GM18498 (cell line): ENCODE results near the gene ZSCAN23.
"Not testable (repeated sequence)": the region's sequence is repeated elsewhere in the genome, so short reads cannot be mapped to it uniquely, and the experiment has no call there.

Experiments used
- ATAC-seq: cut with Tn5 transposase; IDR thresholded peaks from one replicate; pipeline ENCODE4 v1.9.1; 2021; ENCODE audit warnings: mild to moderate bottlenecking, moderate library complexity; ENCODE audit not compliant: unreplicated experiment

Gene ZSCAN23

DNA sequence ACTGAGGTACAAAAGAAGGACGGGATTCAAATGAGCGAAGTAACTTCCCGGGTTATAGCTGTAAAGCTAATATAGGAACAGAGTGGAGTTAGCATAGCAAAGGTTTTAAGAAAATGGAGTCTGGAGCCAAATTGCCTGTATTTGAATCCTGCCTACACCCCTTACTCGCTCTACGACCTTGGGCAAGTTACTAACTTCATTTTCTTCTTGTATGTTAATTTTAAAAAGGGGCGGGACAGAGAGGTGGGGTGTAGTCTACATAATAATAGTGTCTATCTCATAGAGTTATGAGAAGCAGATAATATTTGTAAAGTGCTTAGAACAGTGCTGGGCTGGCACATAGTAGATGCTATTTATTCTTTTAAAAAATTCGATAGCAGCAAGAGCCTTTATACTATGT, 705 bp downstream of the ZSCAN23 start:
- no peak for ATAC-seq

GRCh38 chr6:28436404-28436803, 6.9 kb downstream of the ZSCAN23 start:
- ATAC-seq, result no peak

- ATAC-seq, result no peak
These were observed 10.2 kb downstream of the ZSCAN23 start for GRCh38 chr6:28433119-28433518.

DNA sequence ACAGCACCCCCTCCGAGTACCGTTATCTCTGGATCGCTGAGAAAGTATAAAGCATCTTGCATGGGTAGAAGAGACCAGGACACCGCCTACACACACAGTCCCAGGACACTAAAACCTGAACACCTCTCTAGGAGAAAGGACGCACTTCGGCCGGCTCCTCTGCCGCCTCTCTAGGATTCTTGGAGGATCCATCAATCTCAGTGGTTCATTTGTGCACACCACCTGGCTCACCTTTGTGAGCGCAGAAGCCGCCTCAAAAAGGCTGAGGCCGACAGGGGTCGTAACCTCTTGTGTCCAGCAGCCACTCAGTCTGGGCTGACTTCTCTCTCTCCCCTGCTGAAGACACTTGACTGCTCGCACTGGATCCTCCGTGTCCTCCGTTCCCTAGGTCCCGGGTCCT, 13.5 kb downstream of the ZSCAN23 start:
- ATAC-seq, result no peak

GRCh38 chr6:28425944-28426541, 17.2 kb downstream of the ZSCAN23 start:
- peak; percentile 45 for ATAC-seq

- no peak for ATAC-seq
These were observed 19.1 kb downstream of the ZSCAN23 start for GRCh38 chr6:28424163-28424562.

DNA sequence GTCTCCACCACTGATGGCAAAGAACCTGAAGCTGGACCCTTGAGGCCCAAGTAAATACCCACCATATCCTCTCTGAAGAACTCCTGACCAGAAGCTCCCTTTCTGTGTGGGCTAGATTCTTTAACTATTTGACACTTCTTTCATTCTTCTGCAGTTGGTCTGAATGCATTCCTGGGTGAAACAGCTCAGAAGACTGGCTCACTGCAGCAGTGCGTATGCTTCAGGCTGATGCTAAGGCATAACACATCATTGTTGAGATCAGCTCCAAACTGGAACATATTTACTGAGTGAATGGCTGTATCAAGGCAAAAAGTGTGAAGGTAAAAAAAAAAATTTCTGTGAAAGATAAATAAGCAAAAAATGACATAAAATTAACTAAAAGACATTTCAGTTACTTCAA, 19.7 kb downstream of the ZSCAN23 start:
- ATAC-seq, result no peak

DNA sequence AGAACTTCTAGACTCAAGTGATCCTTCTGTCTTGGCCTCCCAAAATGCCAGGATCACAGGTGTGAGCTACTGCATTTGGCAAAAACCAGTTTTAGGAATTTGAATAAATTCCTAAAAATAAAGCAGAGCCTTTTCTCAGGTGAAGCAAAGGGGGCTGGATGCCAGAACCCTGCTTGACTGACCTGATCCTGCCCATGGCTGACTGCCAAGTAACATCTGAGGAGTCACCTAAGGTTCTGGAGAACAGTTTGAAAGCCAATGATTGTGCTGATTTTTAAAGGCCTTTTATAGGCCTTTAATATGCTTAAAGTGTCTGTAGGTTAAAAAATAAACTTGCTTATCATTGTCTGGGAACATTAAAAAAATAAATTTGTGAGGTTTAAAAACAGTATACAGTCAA, 29.6 kb downstream of the ZSCAN23 start:
- no peak for ATAC-seq

DNA sequence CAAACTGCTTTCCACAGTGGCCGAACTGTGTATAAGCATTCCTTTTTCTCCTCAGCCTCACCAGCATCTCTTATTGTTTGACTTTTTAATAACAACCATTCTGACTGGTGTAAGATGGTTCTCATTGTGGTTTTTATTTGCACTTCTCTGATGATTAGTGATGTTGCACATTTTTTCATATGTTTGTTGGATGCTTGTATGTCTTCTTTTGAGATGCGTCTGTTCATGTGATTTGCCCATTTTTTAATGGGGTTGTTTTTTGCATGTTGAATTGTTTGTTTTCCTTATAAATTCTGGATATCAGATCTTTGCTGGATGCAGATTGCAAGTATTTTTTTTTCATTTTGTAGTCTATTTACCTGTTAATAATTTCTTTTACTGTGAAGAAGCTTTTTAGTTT, 32.5 kb downstream of the ZSCAN23 start:
- no peak for ATAC-seq

GRCh38 chr6:28408076-28408802, 35.1 kb downstream of the ZSCAN23 start:
- ATAC-seq, result no peak

GRCh38 chr6:28407401-28407800, 35.9 kb downstream of the ZSCAN23 start:
- ATAC-seq, result no peak

GRCh38 chr6:28403923-28404322, 39.4 kb downstream of the ZSCAN23 start:
- ATAC-seq, result not testable (repeated sequence)

DNA sequence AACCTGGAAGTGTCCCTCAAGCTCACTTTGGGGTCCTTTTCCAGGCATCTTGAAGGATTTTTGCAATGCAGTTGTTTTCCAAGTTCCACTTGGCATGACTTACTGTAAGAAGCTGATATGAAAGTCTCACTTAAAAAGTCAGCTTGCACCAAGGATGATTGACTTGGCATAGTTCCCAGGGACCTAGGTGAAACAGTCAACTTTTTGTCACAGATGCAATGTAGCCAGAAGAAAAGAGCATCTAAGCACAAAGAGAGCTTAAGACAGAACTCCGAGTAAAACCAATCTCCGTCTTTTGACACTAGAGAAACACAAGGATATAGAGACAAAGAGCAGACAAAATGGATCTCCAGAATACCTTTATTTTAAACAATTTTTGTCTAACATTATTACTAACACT, 41.1 kb downstream of the ZSCAN23 start:
- ATAC-seq, result no peak

- no peak for ATAC-seq
These were observed 42.1 kb downstream of the ZSCAN23 start for GRCh38 chr6:28401172-28401571.

GRCh38 chr6:28400122-28400451, 43.2 kb downstream of the ZSCAN23 start:
- ATAC-seq, result no peak

DNA sequence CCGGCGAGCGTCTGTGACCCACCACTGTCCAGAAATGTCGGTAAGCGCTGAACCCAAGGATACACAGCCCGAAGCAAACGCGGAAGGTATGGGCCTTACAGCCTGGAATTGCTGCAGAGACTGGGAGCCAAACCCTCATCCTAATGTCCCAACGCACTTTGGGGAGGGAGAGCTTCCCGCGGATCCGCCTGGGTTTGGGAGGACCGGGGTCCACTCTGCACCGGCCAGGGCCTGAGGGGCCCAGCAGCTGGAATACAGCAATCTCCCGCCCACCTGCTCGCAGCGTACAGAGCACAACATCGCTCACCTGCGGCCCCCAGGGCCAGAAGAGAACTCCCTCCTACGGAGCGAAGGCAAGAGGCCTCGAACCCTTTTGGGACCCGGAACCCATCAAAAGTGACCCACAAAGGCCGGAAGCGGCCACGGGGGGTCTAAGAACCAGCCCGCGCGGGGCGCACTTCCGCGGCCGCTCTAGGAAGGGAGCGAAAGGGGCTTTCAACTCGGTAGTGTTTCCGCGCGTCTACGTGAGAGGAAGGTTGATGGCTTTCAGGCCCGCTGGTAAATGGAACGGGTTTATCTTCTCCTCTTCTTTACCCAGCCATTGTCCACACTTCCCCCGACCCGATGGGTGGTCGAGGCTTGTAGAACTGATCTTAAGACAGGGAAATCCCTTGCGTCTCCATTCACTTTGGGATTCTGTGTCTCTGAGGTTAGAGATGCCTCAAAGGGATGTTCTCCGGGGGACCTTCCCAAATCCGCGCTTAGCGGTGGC, 43.8 kb downstream of the ZSCAN23 start, which contains the start of gene ZSCAN12:
Gene ZSCAN12 (minus strand): TSS at position 398 of the 772 bp plus-strand sequence. CDS start 1,342 bp downstream, outside the sequence.
- ATAC-seq, result peak; percentile 88

GRCh38 chr6:28395918-28396317, 47.4 kb downstream of the ZSCAN23 start:
- ATAC-seq, result no peak

DNA sequence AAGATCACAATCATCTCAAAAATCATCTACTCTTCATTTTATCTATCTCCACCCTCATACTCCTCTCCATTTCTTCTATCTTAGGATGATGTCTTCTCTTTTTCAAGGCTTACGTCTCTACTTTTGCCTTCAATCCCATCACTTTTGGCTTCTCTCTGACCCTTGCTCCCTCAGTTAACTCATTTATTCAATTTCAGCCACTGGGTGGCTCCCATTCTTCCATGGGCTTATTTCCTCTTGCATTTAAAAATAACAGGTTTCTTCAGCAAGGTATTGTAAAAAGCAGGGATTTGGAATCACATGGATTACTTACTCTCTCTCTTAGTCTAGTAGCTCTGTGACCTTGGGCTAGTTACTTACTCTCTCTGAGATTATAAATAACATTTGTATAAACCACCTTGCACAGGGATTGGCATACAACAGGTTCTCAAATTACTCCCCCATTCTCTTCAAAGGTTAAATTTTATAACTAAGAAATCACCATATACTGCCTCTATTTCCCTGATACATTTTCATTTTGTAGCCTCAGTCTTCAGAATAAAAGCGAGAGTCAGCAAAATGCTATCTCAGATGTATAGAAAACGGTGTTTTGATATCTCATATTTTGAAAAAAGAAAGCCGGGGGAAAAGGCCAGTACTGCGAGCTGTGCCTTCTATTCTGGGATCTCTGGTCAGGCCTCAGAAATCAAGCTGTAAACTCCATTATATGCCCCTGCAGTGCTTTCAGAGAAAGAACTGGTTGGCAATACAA, 49.2 kb downstream of the ZSCAN23 start:
- no peak for ATAC-seq

DNA sequence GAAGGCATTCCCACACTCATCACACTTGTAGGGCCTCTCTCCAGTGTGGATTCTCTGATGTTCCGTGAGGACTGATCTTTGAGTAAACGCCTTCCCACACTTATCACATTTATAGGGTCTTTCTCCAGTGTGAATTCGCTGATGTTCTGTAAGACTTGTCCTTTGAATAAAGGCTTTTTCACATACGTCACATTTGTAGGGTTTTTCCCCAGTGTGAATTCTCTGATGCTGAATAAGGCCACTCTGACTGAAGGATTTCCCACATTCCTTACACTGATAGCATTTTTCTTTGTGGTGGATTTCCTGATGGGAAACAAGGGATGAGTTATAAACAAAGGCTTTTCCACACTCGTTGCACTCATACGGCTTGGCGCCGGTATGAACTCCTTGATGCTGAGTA, 52.6 kb downstream of the ZSCAN23 start:
- ATAC-seq, result no peak

- ATAC-seq, result no peak
These were observed 59.2 kb downstream of the ZSCAN23 start for GRCh38 chr6:28384143-28384533.
